H9 (cell line): ENCODE results near the gene GPD1. TPM values are rescaled to one million over a fixed set of nuclear protein-coding genes. Genes with fewer than 3 reads are reported as not detected.

ENCODE experiments used
- DNase-seq: peaks from one replicate; pipeline ENCODE4 v3.0.0-alpha.2; 2017
- H2AFZ ChIP-seq: one replicate; pipeline ENCODE4 v1.6.1; 2013; ENCODE audit warnings: mild to moderate bottlenecking, low read length, control low read depth, moderate library complexity
- H2AK5ac ChIP-seq: 2 replicates; pipeline ENCODE4 v1.6.1; 2013; ENCODE audit warnings: low read length, control low read depth, mixed read lengths; ENCODE audit not compliant: insufficient read length
- H2BK120ac ChIP-seq: one replicate; pipeline ENCODE4 v1.6.1; 2013; ENCODE audit warnings: low read depth, mild to moderate bottlenecking, low read length, control low read depth, inconsistent platforms; ENCODE audit not compliant: poor library complexity, severe bottlenecking
- H2BK12ac ChIP-seq: 2 replicates; pipeline ENCODE4 v1.6.1; 2013; ENCODE audit warnings: low read length, control low read depth, mixed read lengths, low read depth; ENCODE audit not compliant: insufficient read length
- H2BK15ac ChIP-seq: 2 replicates; pipeline ENCODE4 v1.6.1; 2013; ENCODE audit warnings: low read depth, low read length, control low read depth
- H2BK20ac ChIP-seq: one replicate; pipeline ENCODE4 v1.6.1; 2013; ENCODE audit warnings: low read depth, mild to moderate bottlenecking, low read length, control low read depth, inconsistent platforms; ENCODE audit not compliant: poor library complexity, severe bottlenecking
- H2BK5ac ChIP-seq: 2 replicates; pipeline ENCODE4 v1.6.1; 2013; ENCODE audit warnings: low read length, control low read depth, mixed read lengths; ENCODE audit not compliant: insufficient read length
- H3K14ac ChIP-seq: 2 replicates; pipeline ENCODE4 v1.6.1; 2013; ENCODE audit warnings: low read length, control low read depth; ENCODE audit not compliant: insufficient read depth
- H3K18ac ChIP-seq: 2 replicates; pipeline ENCODE4 v1.6.1; 2013; ENCODE audit warnings: low read depth, mild to moderate bottlenecking, mixed read lengths, low read length, control low read depth; ENCODE audit not compliant: insufficient read length
- H3K23ac ChIP-seq: 2 replicates; pipeline ENCODE4 v1.6.1; 2013; ENCODE audit warnings: low read length, control low read depth, mixed read lengths, low read depth; ENCODE audit not compliant: insufficient read length
- H3K23me2 ChIP-seq: 2 replicates; pipeline ENCODE4 v1.6.1; 2013; ENCODE audit warnings: low read depth, mild to moderate bottlenecking, mixed read lengths, low read length, control low read depth; ENCODE audit not compliant: insufficient read length, poor library complexity, severe bottlenecking
- H3K27ac ChIP-seq: 2 replicates; pipeline ENCODE4 v1.5.1; 2013; ENCODE audit warnings: low read length, control low read depth, mixed read lengths, low read depth; ENCODE audit not compliant: insufficient read length
- H3K27me3 ChIP-seq: 2 replicates; pipeline ENCODE4 v1.6.1; 2013; ENCODE audit warnings: low read length, control low read depth, inconsistent platforms; ENCODE audit not compliant: insufficient read depth
- H3K4ac ChIP-seq: 2 replicates; pipeline ENCODE4 v1.6.1; 2013; ENCODE audit warnings: low read depth, mild to moderate bottlenecking, control low read depth, inconsistent platforms, low read length, moderate library complexity
- H3K4me1 ChIP-seq: 2 replicates; pipeline ENCODE4 v1.6.1; 2013; ENCODE audit warnings: low read length, control low read depth, inconsistent platforms; ENCODE audit not compliant: insufficient read depth
- H3K4me2 ChIP-seq: 2 replicates; pipeline ENCODE4 v1.6.1; 2013; ENCODE audit warnings: low read length, control low read depth, mixed read lengths; ENCODE audit not compliant: insufficient read length, insufficient read depth
- H3K56ac ChIP-seq: 2 replicates; pipeline ENCODE4 v1.6.1; 2013; ENCODE audit warnings: low read depth, mild to moderate bottlenecking, mixed read lengths, low read length, control low read depth; ENCODE audit not compliant: insufficient read length
- H3K79me1 ChIP-seq: 2 replicates; pipeline ENCODE4 v1.6.1; 2013; ENCODE audit warnings: low read depth, mild to moderate bottlenecking, moderate library complexity, low read length, control low read depth, inconsistent platforms; ENCODE audit not compliant: insufficient read depth, poor library complexity, severe bottlenecking
- H3K79me2 ChIP-seq: 2 replicates; pipeline ENCODE4 v1.6.1; 2013; ENCODE audit warnings: low read length, control low read depth, inconsistent platforms; ENCODE audit not compliant: insufficient read depth
- H3K9ac ChIP-seq: 2 replicates; pipeline ENCODE4 v1.6.1; 2013; ENCODE audit warnings: low read length, control low read depth, mixed read lengths; ENCODE audit not compliant: insufficient read length; ENCODE audit errors: extremely low read depth
- H3K9me3 ChIP-seq: one replicate; pipeline ENCODE4 v1.6.1; 2013; ENCODE audit warnings: low read depth, low read length, inconsistent platforms; ENCODE audit not compliant: control insufficient read depth
- H3T11ph ChIP-seq: one replicate; pipeline ENCODE4 v1.6.1; 2013; ENCODE audit warnings: mild to moderate bottlenecking, low read length, control low read depth, inconsistent platforms
- H4K20me1 ChIP-seq: one replicate; pipeline ENCODE4 v1.6.1; 2013; ENCODE audit not compliant: control insufficient read depth, insufficient read length, insufficient read depth
- H4K5ac ChIP-seq: 2 replicates; pipeline ENCODE4 v1.6.1; 2013; ENCODE audit warnings: low read depth, mild to moderate bottlenecking, mixed read lengths, low read length, control low read depth; ENCODE audit not compliant: insufficient read length
- H4K8ac ChIP-seq: replicated peaks from 2 replicates; pipeline ENCODE4 v1.6.1; 2013; ENCODE audit warnings: low read length, control low read depth, mixed read lengths, low read depth; ENCODE audit not compliant: insufficient read length
- H4K91ac ChIP-seq: 2 replicates; pipeline ENCODE4 v1.6.1; 2013; ENCODE audit warnings: low read depth, mild to moderate bottlenecking, moderate library complexity, mixed read lengths, low read length, control low read depth; ENCODE audit not compliant: insufficient read length
- H3K27ac Mint-ChIP-seq, 3 experiments: 2 replicates in 2 of 3; 3 replicates in 1 of 3; pipeline ENCODE4 v1.8.0; 2020 to 2021; ENCODE audit warnings: mixed read lengths in 3 of 3, mild to moderate bottlenecking in 1 of 3, moderate library complexity in 1 of 3
- H3K27me3 Mint-ChIP-seq: 2 replicates; pipeline ENCODE4 v1.8.0; 2021; ENCODE audit warnings: low read depth, mild to moderate bottlenecking, moderate library complexity, mixed read lengths
- H3K36me3 Mint-ChIP-seq, 3 experiments: 2 replicates in 2 of 3; 3 replicates in 1 of 3; pipeline ENCODE4 v1.8.0; 2020 to 2021; ENCODE audit warnings: low read depth in 3 of 3, mixed read lengths in 3 of 3; ENCODE audit not compliant: insufficient read depth in 1 of 3
- H3K4me1 Mint-ChIP-seq, 2 experiments: 2 replicates each; pipeline ENCODE4 v1.8.0; 2020; ENCODE audit warnings: mixed read lengths in 2 of 2
- H3K4me3 Mint-ChIP-seq, 2 experiments: 2 replicates in 1 of 2; 3 replicates in 1 of 2; pipeline ENCODE4 v1.8.0; 2020 to 2021; ENCODE audit warnings: mild to moderate bottlenecking in 2 of 2, mixed read lengths in 2 of 2, moderate library complexity in 1 of 2
- H3K9me3 Mint-ChIP-seq, 2 experiments: 2 replicates in 1 of 2; 3 replicates in 1 of 2; pipeline ENCODE4 v1.8.0; 2020; ENCODE audit warnings: mild to moderate bottlenecking in 2 of 2, mixed read lengths in 2 of 2, moderate library complexity in 1 of 2
- WGBS: extraction: QIAGEN DNeasy Blood & Tissue Kit; methylation state at CpG from one replicate; pipeline ENCODE4 v1.1.7; 2013; ENCODE audit warnings: missing lambda C conversion rate, low lambda C conversion rate, mixed read lengths; ENCODE audit not compliant: insufficient read length; ENCODE audit errors: extremely low coverage; 5-methylcytosine and 5-hydroxymethylcytosine counted together
- total RNA-seq: library from RNA; stranded (reverse); gene quantifications from 2 replicates; pipeline ENCODE4 v1.2.1, GENCODE V29; 2021
- TF ChIP-seq, protein P1 (sequence below): fragments of 200-600 bp; sonication (generic); conservative IDR thresholded peaks from 3 replicates; pipeline ENCODE4 v1.8.0; 2021; ENCODE audit warnings: antibody characterized with exemption, mild to moderate bottlenecking

Gene GPD1
- total RNA-seq, 1 experiment from 2014 or later, result 0.70 TPM

DNA sequence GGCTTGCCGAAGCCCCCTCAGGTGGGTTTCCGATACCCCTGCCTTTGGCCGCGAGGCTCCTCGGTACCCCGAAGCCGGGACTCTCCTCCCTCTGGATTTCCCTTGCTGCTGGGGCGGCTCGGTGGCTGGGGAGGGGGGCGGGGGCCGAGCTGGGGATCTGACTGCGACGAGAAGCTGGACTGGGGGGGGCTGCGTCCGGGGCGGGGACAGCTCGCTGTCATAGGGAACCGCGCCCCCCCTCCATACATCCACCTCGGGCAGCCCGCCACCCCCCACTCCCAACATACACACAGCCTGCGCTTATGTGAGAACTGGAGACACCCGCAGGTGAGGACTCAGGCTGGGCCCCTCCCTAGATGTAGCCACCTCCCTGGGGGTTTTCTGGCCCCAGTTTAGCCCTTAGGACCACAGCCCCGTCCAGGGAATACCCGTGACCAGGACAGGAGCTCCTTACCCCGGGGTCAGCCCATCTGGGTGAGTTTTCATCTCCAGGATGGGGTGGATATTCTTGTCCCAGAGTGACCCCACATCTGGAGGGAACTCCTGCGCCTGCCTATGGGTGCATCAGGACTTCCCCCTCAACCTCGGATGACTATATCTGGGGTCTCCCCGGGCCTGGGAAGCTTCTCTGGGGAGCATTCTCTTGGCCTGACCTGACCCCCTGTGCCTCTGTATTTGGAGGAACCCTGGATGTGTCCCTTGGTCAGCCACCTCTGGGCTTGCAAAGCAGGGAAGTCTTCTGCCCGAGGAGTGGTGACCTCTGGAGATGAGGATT is 45.7 kb upstream of the GPD1 start:
- Histone ChIP-seq H2BK20ac (no peak overlapping the region), H3K79me2 (no peaks in the 10 kb centered on the region), H2BK15ac (no peak overlapping the region), H4K5ac (no peak overlapping the region), H3K4me1 (no peaks in the 10 kb centered on the region), H2BK5ac (no peak overlapping the region), H3K9ac (no peak overlapping the region), H3K4ac (no peak overlapping the region), H2BK120ac (no peak overlapping the region), H4K91ac (no peak overlapping the region), H4K20me1 (no peaks in the 10 kb centered on the region), H3K23ac (no peak overlapping the region), H4K8ac (no peak overlapping the region), H3K23me2 (peaks cover 3% of the 10 kb centered on the region), H3K79me1 (no peaks in the 10 kb centered on the region), H3K4me2 (no peak overlapping the region), H3K14ac (no peak overlapping the region), H3K9me3 (no peaks in the 10 kb centered on the region), H3K18ac (no peak overlapping the region), H3K56ac (no peak overlapping the region), H2BK12ac (no peak overlapping the region), H2AK5ac (no peak overlapping the region), H2AFZ (no peak overlapping the region), H3K27me3 (peaks cover 42% of the 10 kb centered on the region), H3K27ac (no peak overlapping the region), H3T11ph (no peak overlapping the region)
- TF ChIP-seq, protein P1, sequence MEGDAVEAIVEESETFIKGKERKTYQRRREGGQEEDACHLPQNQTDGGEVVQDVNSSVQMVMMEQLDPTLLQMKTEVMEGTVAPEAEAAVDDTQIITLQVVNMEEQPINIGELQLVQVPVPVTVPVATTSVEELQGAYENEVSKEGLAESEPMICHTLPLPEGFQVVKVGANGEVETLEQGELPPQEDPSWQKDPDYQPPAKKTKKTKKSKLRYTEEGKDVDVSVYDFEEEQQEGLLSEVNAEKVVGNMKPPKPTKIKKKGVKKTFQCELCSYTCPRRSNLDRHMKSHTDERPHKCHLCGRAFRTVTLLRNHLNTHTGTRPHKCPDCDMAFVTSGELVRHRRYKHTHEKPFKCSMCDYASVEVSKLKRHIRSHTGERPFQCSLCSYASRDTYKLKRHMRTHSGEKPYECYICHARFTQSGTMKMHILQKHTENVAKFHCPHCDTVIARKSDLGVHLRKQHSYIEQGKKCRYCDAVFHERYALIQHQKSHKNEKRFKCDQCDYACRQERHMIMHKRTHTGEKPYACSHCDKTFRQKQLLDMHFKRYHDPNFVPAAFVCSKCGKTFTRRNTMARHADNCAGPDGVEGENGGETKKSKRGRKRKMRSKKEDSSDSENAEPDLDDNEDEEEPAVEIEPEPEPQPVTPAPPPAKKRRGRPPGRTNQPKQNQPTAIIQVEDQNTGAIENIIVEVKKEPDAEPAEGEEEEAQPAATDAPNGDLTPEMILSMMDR, result no peak
- H3K27ac Mint-ChIP-seq, result no peak overlapping the region
- peak overlapping the region; percentile 52 to 75 for H3K4me3 Mint-ChIP-seq
- WGBS, result no CpG with 5 or more reads among the region's 30 CpGs
- peak; percentile 29 for DNase-seq
- peaks cover 0 to 2% of the 10 kb centered on the region in 2 experiments; a peak in 1 of 5 replicates for H3K9me3 Mint-ChIP-seq
- no peaks in the 10 kb centered on the region; a peak in 1 of 7 replicates for H3K36me3 Mint-ChIP-seq
- peaks cover 95% of the 10 kb centered on the region for H3K27me3 Mint-ChIP-seq
- peaks cover 16 to 20% of the 10 kb centered on the region in 2 experiments for H3K4me1 Mint-ChIP-seq
